ENCODE data around the gene MRPL24.

- no peak for TF ChIP-seq CTCF (IDR thresholded peaks at IDR 0.05 in 4 of 5, conservative IDR thresholded peaks at IDR 0.05 in 1 of 5)
- no peak for TF ChIP-seq POLR2A (IDR thresholded peaks at IDR 0.05)
These were observed 49.0 kb downstream of the MRPL24 start for GRCh38 chr1:156691665-156692440.

Measured in gastrocnemius medialis (tissue), 4 donors.